Measurements from ENCODE around the gene ROBO1.

The ROBO1 gene

GRCh38 chr3:79246875-79247724 lies 520.7 kb downstream of the ROBO1 start:
- no peak overlapping the region for H3K4me3 ChIP-seq (ENCODE audit: low read depth, low read length)
- TF ChIP-seq, protein P1, sequence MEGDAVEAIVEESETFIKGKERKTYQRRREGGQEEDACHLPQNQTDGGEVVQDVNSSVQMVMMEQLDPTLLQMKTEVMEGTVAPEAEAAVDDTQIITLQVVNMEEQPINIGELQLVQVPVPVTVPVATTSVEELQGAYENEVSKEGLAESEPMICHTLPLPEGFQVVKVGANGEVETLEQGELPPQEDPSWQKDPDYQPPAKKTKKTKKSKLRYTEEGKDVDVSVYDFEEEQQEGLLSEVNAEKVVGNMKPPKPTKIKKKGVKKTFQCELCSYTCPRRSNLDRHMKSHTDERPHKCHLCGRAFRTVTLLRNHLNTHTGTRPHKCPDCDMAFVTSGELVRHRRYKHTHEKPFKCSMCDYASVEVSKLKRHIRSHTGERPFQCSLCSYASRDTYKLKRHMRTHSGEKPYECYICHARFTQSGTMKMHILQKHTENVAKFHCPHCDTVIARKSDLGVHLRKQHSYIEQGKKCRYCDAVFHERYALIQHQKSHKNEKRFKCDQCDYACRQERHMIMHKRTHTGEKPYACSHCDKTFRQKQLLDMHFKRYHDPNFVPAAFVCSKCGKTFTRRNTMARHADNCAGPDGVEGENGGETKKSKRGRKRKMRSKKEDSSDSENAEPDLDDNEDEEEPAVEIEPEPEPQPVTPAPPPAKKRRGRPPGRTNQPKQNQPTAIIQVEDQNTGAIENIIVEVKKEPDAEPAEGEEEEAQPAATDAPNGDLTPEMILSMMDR (conservative IDR thresholded peaks at IDR 0.05; ENCODE audit: low read depth, low read length) = no peak
- DNase-seq (ENCODE audit: low read depth) = peak; percentile 63

- no peak overlapping the region for H3K4me3 ChIP-seq (ENCODE audit: low read depth, low read length)
- TF ChIP-seq, protein P1 (conservative IDR thresholded peaks at IDR 0.05; ENCODE audit: low read depth, low read length) = no peak
- DNase-seq (ENCODE audit: low read depth) = no peak
Measured at GRCh38 chr3:79245284-79246138, 522.3 kb downstream of the ROBO1 start.

GRCh38 chr3:79236496-79236895 lies 531.3 kb downstream of the ROBO1 start:
- peak; percentile 55 for DNase-seq (ENCODE audit: low read depth)
- TF ChIP-seq, protein P1 (conservative IDR thresholded peaks at IDR 0.05; ENCODE audit: low read depth, low read length) = no peak

DNA sequence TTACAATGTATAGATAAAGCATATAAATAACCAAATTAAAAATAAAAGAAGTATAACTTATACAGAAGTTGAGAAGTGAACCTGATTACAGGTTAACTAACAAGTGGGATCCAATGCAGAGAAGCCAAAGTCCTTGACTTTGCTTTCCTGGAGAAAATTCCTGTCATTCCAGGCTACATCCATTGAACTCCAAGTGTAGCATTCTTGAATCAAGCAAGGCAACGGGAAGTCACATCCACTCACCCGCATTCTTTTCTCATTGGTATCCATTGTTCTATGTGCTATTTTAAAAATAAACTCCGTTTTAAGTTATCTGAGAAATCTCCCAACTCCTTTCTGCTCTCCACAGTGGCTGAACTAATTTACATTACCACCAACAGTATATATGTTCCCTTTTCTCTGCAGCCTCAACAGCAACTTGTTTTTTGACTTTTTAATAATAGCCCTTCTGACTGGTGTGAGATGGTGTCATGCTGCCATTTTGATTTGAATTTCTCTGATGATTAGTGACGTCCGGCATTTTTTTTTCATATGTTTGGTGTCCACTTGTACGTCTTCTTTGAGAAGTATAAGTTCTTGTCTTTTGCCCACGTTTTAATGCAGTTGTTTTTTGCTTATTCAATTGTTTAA lies 534.3 kb downstream of the ROBO1 start:
- DNase-seq (ENCODE audit: low read depth) = no peak
- TF ChIP-seq, protein P1 (conservative IDR thresholded peaks at IDR 0.05; ENCODE audit: low read depth, low read length) = no peak
- H3K4me3 ChIP-seq (ENCODE audit: low read depth, low read length) = no peak overlapping the region

More at GRCh38 chr3:79236496-79236895, 531.3 kb downstream of the ROBO1 start:
- no peak overlapping the region for H3K4me3 ChIP-seq (ENCODE audit: low read depth, low read length)

GRCh38 chr3:79230266-79230665 lies 537.5 kb downstream of the ROBO1 start:
- TF ChIP-seq, protein P1 (conservative IDR thresholded peaks at IDR 0.05; ENCODE audit: low read depth, low read length) = no peak
- no peak for DNase-seq (ENCODE audit: low read depth)
- H3K4me3 ChIP-seq (ENCODE audit: low read depth, low read length) = no peak overlapping the region

GRCh38 chr3:79217096-79217495 lies 550.7 kb downstream of the ROBO1 start:
- TF ChIP-seq, protein P1 (conservative IDR thresholded peaks at IDR 0.05; ENCODE audit: low read depth, low read length) = no peak
- DNase-seq (ENCODE audit: low read depth) = no peak
- H3K4me3 ChIP-seq (ENCODE audit: low read depth, low read length) = no peak overlapping the region
